HG03354 (cell line): ENCODE measurements around the gene MYL5.

Source experiments
- ATAC-seq: cut with Tn5 transposase; IDR thresholded peaks from one replicate; pipeline ENCODE4 v1.9.1; 2021; ENCODE audit warnings: mild to moderate bottlenecking; ENCODE audit not compliant: unreplicated experiment, poor library complexity, severe bottlenecking

MYL5 gene, protein sequence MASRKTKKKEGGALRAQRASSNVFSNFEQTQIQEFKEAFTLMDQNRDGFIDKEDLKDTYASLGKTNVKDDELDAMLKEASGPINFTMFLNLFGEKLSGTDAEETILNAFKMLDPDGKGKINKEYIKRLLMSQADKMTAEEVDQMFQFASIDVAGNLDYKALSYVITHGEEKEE

DNA sequence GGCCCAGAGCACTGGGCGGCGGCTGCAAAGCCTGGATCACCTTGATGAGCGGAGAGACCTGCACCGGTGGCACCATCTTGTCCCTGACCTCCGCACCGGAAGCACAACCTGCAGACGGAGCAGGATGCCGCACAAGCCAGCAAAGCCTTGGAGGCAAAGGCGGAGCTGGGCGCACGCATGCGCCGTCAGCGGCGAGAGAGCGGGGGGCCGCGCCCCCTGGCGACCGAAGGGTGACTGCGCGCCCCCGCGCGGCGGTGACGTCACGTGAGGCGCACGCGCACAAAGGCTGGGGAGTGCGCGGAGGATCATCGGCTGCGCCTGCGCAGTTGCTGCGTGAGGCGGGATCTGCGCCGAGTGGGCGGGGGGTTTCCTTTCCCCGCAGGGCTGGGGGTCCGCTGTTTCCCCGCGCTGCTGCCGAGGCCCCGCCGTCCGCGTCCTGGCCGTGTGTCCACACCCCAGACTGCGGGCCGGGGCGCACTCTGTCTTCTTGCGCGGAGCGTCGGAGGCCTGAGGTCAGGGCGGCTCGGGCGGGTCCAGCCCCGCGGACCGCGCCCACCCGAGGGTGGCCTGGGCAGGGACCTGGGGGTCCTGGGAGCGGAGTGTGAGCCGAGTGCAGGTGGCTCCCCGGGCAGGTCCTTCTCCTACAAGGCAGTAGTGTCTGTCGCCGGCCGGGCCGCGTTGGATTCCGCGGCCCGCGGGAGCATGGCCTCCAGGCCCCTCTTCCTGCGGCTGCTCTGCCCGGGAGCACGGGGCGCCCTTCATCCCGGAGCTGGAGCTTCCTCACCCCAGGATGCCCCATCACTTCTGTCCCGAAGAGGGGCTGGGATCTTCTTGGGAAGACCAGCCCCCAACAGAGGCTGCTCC is at the start of gene MYL5, which contains the start of gene ATP5ME:
Gene MYL5 (plus strand): TSS at position 371 of the 864 bp plus-strand sequence. CDS start 3,485 bp downstream, outside the sequence.
Gene ATP5ME (minus strand): TSS at position 105 of the 864 bp plus-strand sequence. CDS start 29 bp downstream, at position 76.
- ATAC-seq = peak; percentile 88

DNA sequence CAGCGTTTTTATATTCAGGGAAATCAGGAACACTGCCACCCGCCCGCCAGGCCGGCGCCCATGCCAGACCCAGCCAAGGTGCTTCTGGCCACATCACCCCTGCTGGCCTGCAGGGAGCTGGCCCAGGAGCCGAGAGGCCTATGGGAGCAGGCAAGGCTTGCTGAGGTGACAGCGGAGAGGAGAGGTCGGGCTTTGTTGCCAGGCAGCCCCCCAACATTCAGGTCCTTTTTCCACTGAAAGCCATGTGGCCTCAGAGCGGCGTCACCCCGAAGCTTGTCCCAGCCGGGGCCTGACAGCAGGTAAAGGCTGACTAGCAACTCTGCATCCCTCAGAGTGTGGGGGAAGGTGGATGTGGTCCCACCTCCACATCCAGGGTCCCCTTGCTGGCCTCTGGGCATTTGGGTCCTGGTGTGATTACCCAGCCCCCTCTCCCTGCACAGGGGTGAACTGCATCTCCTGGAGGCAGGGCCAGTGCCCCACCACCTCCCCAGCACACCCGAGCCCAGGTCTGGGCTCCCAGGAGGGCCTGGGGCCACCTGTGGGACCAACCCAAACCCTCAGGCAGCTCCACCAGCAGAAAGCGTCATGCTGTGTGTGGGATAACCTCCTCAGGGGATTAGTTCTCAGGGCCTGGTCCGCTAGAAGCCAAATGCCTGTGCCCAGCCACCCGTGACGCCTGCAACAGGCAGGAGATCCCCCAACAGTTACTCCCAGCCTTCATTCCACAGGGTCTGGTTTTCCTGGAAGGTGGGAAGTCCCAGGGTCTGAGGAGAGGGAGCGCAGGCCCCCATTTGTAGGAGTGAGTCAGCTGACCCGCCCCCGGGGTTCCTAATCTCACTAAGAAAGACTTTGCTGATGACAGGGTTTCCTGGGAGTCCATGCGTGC is 49.4 kb upstream of the MYL5 start, which contains the start of gene PDE6B:
Gene PDE6B (plus strand): TSS at position 869 of the 886 bp plus-strand sequence. CDS start 54 bp downstream, outside the sequence.
- ATAC-seq = no peak

DNA sequence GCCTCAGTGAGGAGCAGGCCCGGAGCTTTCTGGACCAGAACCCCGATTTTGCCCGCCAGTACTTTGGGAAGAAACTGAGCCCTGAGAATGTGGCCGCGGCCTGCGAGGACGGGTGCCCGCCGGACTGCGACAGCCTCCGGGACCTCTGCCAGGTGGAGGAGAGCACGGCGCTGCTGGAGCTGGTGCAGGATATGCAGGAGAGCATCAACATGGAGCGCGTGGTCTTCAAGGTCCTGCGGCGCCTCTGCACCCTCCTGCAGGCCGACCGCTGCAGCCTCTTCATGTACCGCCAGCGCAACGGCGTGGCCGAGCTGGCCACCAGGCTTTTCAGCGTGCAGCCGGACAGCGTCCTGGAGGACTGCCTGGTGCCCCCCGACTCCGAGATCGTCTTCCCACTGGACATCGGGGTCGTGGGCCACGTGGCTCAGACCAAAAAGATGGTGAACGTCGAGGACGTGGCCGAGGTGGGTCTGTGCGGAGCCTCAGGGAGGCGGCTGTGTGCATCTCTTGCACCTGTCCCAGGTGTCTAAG is 48.6 kb upstream of the MYL5 start:
- no peak for ATAC-seq

DNA sequence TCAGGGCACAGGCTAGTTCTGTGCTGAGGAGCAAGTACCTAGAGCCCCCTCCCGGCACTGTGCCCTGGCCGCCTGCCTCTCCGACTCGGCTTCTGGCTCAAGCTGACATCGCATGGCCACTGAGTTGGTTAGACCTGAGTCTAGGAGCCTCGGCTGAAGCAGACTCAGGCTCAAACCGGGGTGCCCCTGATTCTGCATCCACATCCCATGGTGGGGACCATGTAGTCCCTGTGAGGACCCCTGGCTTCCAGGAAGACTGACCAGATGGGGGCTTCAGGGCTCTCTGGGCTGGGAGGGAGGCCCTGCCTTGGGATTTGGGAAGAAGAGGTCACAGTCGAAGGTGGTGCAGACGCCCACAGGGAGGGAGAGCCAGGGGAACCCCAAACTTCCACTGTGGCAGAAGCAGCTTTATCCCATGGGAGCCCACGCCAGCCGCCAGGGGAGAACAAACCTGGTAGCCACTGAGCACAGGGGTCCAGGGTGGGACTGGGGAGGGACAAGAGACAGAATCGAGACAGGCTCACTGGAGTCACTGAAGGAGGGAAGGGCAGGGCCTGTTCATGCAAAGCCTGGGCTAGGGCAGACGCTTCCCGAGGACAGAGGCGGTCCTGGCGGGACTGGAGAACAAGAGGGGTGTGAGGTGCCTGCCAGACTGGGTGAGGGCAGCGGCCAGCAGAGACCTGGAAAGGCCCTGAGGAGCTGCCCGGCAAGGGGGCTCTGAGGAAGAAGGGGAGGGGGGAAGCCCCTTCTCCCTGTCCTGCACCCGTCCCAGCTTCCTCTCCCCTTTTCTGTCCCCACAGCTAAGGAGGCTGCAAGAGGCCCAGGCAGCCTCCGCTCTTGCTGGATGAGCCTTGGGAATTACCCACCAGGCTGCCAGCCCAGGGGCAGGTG is 47.9 kb upstream of the MYL5 start:
- ATAC-seq = no peak

DNA sequence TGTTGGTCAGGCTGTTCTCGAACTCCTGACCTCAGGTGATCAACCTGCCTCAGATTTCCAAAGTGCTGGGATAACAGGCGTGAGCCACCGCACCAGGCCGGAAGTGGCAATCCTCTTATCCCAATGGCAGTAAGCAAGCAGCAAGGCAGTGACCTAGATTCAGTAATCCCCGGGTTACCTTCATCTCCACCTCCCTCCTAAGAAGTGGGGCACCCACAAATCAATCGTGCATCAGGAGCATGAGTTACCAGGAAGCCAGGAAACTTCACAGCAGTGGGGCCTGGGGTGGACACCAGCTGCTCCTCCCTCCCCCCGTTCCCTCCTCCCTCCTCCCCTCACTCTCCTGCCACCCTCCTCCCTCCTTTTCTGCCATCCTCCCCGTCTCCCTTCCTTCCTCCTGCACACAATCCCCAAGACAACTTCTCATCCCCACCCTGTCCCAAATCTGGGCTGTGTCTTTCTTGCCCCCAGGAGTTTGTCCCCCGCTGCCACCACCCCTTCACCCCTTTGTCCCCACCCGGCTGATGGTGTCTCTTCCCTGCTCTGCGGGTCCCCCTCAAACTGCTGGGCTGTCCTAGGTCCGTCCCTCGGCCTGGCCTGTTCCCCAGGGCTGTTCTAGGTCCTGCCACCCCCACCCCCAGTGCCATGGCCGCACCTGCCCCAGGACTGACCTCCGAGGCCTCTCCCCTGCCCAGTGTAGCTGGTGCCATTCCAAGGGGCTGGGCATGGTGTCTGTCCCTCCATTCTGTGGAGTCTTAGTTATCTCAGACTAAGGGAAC is 46.8 kb upstream of the MYL5 start:
- ATAC-seq = no peak

DNA sequence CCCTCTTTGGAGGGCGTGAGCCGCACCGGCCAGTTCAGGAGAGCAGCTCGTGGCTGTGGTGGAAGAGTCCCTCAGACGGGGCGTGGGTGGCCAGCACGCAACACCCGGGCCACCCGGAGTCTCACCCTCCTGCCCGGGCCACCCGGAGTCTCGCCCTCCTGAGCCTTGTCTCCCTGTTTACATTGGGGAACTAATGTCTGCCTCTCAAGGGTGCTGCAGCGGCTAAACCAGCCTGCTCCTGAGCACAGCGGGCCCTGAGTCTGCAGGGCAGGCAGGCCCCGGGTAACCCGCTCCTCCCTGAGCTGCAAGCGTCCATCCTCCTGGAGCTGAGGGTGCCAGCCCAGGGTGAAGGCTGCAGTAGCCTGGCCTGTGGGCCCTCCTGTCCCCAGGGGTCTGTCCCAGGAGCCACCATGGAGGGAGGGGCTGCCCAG is 46.0 kb upstream of the MYL5 start:
- no peak for ATAC-seq

DNA sequence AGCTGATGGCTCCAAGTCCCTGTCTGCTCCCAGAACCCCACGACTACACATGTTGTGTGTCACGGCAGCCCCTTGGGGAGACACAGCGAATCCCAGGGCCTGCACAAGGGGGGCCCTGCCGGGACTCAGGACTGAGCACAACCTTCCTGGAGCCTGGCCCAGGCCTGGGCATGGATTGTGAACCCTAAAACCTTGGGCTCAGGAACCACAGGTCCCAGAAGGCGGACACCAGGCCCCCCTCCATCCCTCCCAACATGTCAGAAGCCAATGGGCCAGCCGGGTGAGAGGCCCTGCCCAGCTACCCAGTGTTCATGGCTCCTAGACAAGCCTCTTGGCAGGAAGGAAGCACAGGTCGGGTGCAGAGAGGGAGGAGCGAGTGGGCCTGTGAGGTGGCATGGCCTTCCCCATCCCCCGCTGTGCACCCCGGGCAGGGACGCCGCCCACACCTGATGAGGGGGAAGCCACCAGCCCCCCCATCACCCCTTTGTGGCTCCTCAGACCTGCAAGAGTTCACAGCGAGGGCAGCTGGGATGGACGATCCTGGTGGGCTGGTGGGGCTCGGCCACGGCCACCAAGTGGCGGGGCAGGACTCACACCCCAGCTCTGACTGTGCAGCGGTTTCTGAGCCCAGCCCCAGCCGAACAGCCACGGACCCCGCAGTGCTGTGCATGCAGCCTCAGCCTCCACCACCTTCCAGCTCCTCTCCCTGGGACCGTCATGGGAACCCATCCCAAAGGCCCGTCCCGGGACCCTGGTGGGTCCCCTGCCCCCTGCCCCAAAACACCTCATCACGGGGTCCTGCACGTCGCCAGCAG is 45.3 kb upstream of the MYL5 start:
- no peak for ATAC-seq

DNA sequence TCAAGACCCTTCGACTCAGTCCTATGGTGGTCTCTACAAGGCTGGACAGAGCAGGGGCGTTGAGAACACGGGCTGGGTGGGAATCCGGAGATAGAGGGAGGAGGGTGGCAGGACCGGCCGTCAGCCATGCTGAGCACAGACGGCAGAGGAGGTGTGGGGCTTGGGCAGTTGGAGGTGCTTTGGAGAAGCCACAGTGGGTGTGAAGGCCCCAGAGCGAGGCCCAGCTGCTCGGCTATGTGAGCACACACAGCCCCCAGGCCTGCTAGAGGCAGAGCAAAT is 44.8 kb upstream of the MYL5 start:
- ATAC-seq = no peak

DNA sequence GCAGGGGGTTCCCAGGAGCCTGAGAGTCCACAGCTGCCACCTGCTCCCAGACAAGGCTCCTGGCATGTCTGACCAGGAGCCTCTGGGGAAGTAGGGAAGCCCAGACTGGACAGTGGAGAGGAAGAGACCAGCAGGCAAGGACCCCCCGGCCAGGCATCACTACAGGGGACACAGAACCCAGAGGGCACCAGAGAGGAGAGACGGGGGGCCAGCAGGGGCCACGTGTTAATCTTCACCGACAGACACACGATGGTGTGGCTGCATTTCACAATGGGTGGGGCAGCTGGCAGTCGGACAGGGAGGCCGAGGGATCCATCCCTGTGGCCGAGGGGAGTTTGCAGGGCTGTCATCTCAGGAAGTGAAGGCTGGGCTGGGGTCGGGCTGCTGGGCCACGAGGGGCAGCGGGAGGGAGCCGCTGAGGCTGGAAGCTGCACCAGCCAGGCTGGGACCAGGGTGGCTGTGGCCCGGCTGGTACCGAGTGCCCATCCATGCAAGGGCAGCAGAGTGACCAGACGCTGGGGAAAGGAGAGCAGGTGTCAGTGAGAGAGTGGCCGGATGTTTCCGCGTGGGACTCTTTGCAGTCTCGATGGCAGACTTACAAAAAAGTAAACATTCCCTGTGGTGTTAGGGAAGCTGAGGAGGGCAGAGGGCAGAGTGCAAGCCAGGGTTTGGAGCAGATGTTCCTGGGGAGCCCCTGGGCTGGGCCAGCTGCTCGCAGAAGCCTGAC is 44.3 kb upstream of the MYL5 start:
- no peak for ATAC-seq

DNA sequence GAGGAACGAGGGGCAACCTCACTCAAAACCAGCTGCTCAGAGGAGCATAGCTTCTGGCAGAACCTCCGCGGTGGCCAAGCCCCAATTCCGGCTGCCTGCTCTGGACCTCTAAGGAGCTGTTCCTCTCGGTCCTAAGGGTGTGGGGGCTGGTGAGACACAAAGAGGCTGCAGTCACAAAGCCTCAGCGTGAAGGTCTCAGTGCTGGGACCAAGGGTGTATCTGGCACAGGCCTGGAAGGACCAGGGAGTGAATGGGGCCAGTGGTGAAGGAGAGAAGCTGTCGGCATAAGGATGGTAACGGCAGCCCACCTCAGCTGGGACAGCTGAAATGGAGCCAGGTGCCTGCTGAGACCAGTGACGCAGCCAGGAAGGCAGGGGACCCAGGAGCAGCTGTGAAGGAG is 43.7 kb upstream of the MYL5 start:
- no peak for ATAC-seq

DNA sequence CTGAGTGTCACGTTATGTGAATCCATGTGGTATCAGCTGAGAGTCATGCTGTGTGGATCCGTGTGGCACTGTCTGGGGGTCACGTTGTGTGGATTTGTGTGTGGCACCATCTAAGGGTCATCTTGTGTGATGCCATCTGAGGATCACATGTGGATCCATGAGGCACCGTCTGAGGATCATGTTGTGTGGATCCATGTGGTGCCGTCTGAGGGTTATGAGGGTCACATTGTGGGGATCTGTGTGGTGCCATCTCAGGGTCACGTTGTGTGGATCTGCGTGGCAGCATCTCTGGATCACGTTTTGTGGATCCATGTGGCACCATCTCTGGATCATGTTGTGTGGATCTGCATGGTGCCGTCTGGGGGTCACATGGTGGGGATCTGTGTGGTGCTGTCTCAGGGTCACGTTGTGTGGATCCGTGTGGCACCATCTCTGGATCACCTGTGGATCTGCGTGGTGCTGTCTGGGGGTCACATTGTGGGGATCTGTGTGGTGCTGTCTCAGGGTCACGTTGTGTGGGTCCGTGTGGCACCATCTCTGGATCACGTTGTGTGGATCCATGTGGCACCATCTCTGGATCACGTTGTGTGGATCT is 42.0 kb upstream of the MYL5 start:
- ATAC-seq = no peak

DNA sequence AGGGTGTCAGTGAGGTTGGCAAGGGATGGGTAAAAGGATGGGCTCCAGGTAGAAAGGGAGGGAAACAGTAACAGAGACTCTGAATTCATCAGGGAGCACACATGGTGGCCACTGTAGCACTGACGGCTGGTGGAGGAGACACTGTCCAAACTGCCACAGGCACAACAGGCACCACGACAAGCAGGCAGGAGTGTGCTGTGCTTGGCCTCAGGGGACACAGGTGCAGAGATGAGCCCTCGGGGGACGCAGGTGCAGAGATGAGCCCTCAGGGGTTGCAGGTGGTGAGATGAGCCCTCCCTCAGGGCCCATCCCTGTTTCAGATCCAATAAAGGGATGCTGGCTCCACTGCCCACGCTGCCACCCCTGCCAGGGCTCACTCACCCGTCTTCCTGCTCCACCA is 41.4 kb upstream of the MYL5 start:
- ATAC-seq = no peak

DNA sequence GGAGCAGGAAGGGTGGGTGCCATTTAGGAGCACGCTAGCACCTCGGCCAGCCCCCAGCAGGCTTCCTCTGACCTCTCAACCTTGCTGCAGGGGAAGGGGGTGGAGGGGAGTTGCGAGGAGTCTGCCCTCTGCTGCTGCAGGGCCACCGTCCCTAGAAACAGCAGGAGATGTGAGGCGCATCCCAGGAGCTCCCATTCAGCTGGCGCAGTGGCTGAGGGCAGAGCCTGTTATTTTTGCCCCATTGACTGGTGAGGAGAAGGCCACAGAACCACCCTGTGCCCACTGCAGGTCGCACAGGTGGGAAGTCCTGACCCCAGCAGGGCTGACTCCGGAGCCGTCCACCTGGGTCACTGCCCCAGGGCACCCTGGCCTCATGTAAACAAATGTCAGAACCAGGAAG is 40.9 kb upstream of the MYL5 start:
- no peak for ATAC-seq

DNA sequence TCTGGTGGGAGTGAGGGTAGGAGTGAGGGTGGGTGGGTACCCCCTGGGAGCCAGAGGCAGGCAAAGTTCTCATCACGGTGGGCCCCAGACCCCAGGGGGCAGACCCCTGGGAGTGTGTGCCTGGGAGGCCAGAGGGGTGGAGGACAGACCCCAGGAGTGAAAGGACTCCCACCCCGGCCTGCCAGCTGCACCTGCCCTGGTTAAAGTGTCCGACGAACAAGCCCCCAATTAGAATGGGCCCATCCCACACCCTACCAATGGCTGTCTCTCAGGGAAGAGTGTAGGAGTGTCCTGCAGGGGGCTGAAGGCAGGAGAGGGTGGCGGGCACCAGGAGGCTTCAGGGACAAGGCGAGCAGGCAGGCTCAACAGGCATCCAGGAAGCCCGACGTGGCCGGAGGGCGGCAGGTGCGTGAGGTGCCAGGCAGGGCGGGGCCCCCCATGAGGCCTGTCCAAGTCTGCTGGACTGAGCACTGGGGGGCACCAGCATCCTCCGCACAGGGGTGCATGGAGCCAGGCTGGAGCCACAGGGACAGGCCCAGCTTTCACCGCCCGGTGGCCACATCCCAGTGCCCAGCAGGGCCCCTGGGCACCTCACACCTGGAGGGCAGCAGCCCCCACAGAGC is 40.3 kb upstream of the MYL5 start:
- ATAC-seq = no peak

DNA sequence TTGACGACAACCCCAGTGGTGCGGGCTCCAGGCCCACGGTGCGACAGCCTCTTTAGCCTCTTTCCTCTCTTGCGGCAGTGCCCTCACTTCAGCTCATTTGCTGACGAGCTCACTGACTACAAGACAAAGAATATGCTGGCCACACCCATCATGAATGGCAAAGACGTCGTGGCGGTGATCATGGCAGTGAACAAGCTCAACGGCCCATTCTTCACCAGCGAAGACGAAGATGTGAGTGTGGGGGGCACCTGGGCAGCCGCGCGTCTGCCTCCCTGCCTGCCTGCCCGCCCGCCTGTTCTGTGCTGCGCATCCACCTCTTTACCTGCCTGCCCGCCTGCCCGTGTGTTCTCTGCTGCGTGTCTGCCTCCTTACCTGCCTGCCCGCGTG is 39.8 kb upstream of the MYL5 start:
- ATAC-seq = no peak
